HG02884 (cell line): ENCODE measurements around the gene GALNT7.
A peak's percentile ranks its signal among the peaks of the same experiment; 100 is the strongest.
"Not testable (repeated sequence)": the region's sequence is repeated elsewhere in the genome, so short reads cannot be mapped to it uniquely, and the experiment has no call there.

ENCODE experiments used
- ATAC-seq: cut with Tn5 transposase; IDR thresholded peaks from one replicate; pipeline ENCODE4 v1.9.1; 2021; ENCODE audit warnings: mild to moderate bottlenecking, moderate library complexity; ENCODE audit not compliant: unreplicated experiment

GALNT7 gene

GRCh38 chr4:173194157-173194556, 25.5 kb downstream of the GALNT7 start:
- ATAC-seq, result no peak

- no peak for ATAC-seq
Measured at GRCh38 chr4:173195109-173195508, 26.5 kb downstream of the GALNT7 start.

DNA sequence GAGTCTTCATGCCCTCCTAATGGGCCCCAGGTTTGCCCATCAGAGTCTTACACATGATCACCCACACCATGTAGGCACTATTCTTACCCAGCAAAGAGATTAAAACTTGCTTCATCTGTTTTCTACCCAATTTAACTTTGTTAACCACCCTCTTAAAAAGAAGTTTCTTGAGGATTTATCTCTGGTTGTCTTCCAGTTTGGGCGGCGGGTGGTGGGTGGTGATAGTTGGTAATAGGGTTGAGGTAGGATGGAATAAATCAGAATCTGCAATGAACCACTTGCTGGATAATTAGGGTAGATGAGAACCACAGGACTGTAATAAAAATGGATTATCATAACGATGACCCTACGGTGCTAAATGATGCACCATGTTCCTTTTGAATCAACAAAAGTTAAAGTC, 30.9 kb downstream of the GALNT7 start:
- ATAC-seq, result no peak

DNA sequence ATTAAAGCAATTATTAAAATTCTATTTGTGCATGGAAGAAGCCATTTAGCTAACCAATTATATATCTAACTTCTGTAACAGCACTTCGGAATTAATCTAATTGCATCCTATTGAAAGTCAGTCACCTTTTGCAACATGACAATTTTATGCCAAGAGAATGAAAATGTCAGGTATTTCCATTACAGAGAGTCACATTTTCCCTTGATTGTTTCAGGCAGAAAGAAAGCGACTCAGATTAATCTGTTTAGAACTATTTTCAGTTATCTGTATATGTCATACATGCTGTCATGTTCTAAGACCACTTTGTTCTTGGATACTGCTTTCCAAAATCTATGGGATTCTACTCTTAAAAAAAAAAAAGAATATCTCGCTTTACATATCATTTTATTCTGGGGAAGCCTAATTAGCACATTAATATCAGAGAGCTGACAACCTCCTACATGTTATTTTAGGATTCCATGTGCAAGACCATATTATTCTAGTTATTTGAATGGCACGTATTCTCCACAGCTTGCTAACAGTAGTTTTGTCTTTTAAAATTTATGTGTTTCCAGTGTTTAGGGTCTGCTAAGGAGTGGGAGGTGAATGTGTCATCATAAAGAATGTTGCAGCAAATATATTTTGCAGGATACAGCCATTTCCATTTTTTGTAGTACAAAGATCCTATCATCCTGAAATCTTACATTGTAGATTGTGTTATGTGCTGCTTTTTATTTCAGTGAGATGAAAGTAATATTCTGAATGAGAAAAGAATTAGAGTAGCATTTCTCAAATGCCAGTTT, 31.7 kb downstream of the GALNT7 start:
- ATAC-seq, result no peak

GRCh38 chr4:173202395-173202794, 33.8 kb downstream of the GALNT7 start:
- ATAC-seq, result no peak

DNA sequence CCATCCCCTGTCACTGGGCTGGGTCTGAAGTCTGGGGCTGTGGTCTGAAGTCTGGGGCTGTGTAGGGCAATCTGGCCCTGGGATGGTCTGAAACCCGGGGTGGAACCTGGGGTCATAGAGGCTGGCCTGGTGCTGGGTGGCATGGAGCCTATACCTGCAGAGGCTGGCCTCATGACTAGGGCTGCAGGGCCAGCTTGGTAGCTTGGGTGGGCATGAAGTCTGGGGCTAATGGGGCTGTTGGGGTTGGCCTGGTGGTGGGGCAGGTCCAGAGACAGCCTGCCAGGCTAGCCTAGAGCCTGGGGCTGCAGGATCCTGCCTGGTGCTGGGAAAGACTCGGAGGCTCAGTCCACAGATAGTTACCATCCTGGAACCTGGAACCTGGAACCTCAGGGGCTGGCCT, 37.0 kb downstream of the GALNT7 start:
- ATAC-seq, result no peak

DNA sequence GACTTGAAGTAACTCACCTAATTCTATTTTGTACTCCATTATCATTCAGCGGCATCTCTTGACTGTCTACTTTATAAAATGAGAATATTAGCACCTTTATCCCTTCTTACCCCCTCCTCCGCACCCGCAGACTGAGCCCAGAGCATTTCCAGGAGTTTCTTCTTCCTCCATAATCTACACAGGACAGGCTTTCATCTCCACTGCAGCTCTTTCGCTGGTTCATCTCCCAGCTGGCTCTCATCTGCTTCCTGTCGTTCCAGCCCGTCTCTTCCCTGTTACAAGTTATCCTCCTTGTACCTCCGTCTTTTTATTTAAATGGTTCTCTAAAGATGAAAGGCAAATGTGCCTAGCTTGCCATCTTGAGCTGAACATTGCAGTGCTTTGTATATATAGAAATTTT, 39.8 kb downstream of the GALNT7 start:
- ATAC-seq, result no peak

GRCh38 chr4:173211222-173211621, 42.6 kb downstream of the GALNT7 start:
- ATAC-seq, result no peak

GRCh38 chr4:173211838-173212237, 43.2 kb downstream of the GALNT7 start:
- ATAC-seq, result no peak

DNA sequence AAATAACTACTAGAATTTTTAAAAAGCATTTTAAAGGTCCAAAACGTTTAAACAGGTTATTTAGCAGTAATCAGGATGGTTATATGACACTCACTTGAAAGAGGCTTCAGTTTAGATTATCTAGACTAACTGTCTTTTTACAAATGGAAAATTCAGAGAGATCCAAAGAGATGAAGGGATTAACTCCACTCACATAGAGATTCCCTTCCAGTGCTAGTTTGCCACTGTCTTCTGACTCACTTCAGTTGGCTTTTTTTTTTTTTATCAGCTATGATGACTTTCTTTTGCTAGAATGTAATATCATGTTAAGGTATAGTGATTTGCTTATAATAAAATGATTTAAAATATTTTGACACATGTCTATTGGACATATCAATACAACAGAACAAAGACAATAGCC, 43.8 kb downstream of the GALNT7 start:
- ATAC-seq, result no peak

- ATAC-seq, result no peak
Measured at GRCh38 chr4:173213296-173213695, 44.7 kb downstream of the GALNT7 start.

GRCh38 chr4:173214231-173214630, 45.6 kb downstream of the GALNT7 start:
- ATAC-seq, result no peak

DNA sequence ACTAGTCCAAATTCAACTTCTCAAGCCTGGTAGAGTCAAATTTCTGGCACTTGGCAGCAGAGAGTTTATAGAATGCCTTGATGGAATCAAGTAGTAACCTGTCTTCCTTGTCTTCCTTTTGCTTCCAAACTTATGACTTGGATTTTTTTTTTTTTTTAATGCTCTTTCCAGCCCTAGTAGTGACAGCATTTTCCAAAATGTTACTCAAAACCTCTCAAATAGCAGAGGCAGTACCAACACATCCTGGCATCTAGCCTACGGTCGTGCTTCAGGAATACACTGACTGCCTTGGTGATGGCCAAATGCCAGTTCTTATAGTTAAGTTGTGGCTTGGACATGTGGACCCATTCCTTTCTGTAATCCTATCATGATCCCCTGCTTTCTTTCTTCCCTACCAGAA, 46.0 kb downstream of the GALNT7 start:
- no peak for ATAC-seq

- no peak for ATAC-seq
Measured at GRCh38 chr4:173217075-173217474, 48.5 kb downstream of the GALNT7 start.

GRCh38 chr4:173217727-173218126, 49.1 kb downstream of the GALNT7 start:
- ATAC-seq, result no peak

- ATAC-seq, result no peak
Measured at GRCh38 chr4:173218411-173219125, 50.0 kb downstream of the GALNT7 start.

DNA sequence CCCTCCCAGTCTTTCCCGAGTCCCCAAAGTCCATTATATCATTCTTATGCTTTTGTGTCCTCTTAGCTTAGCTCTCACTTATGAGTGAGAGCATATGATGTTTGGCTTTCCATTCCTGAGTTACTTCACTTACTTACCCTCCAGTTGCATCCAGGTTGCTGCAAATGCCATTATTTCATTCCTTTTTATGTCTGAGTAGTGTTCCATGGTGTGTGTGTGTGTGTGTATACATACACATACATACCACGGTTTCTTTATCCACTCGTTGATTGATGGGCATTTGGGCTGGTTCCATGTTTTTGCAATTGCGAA, 50.5 kb downstream of the GALNT7 start:
- not testable (repeated sequence) for ATAC-seq

GRCh38 chr4:173223743-173224142, 55.1 kb downstream of the GALNT7 start:
- no peak for ATAC-seq

DNA sequence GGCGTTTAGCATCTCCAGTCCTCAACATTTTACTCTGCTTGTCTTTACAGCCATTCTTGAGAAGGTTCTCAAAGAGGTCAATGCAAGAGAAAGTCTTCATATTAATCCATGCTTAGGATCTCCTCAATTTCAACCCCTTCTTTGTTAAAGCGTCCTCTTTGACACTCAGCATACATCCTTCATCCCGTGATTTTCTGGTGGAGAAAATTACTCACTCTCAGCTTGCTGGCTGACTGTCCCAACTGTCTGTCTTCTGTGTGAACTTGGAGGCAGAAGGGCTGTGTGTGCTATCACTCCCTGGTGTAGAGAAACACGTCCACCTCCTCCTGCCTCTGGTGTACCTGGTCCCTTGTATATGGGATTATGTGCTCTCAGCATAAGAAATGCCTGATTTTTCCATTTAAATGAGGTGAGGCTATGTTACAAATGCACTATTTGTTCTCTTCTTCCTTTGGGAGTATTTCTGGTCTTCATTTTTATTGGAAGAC, 57.8 kb downstream of the GALNT7 start:
- ATAC-seq, result no peak

GRCh38 chr4:173227756-173228155, 59.1 kb downstream of the GALNT7 start:
- ATAC-seq, result no peak

DNA sequence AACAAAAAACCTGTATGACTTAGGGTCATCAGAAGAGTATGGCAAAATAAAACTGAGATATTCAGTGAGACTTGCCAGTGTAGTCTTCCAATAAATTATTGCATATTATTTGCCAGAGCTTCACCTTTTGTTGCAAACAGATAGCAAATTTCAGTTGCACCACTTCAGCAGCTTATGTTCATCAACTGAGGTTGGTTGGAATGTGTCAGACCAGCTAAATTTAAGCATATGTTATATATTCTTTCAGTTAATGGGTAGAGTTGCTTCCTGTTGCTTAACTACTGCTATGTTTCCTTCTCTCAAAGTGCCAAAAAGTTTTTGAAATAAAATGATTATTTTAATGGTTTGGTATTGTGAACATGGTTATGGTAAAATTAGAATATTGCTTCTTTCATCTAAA, 61.5 kb downstream of the GALNT7 start:
- ATAC-seq, result no peak

DNA sequence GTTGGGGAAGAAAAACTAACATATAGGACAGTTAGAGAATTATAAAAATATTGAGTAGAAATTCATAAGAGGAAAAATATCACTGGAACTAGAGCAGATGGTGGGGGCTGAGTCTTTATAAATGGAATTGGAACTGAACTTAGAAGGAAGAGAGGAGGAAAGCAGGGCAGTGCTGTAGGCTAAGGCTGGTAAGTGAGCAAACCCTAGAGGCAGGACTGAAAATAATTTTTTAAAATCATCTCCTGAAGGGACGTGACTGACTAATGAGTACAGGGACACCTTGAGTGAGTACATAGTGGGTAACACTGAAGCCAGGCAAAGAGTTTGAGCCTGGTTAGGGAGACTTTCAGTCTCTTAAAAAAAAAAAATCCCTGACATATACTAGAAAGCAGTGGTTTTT, 63.3 kb downstream of the GALNT7 start:
- ATAC-seq, result peak; percentile 65
